Stomach (tissue), 4 donors: ENCODE results near the gene LZTS2.

Source experiments
- POLR2A ChIP-seq, 4 donors: fragments of 450-650 bp; IDR thresholded peaks; one replicate each; pipeline ENCODE4 v1.6.1; 2016; ENCODE audit warnings: antibody characterized with exemption in 4 of 4, control low read depth in 2 of 4, mild to moderate bottlenecking in 1 of 4, moderate library complexity in 1 of 4
- POLR2AphosphoS5 ChIP-seq, 3 donors: sonication (generic); formaldehyde crosslinking; IDR thresholded peaks; one replicate each; pipeline ENCODE4 v1.6.1; 2016; ENCODE audit warnings: antibody characterized with exemption in 3 of 3
- TF ChIP-seq, protein P1 (sequence below), 7 experiments: fragments of 450-650 bp in 4 of 7; fragments of 200-600 bp in 3 of 7; sonication (generic) in 3 of 7; IDR thresholded peaks; one replicate each; pipeline ENCODE4 v1.5.1; 2016 to 2019; ENCODE audit warnings: antibody characterized with exemption in 7 of 7, control low read depth in 2 of 7, mild to moderate bottlenecking in 1 of 7

DNA sequence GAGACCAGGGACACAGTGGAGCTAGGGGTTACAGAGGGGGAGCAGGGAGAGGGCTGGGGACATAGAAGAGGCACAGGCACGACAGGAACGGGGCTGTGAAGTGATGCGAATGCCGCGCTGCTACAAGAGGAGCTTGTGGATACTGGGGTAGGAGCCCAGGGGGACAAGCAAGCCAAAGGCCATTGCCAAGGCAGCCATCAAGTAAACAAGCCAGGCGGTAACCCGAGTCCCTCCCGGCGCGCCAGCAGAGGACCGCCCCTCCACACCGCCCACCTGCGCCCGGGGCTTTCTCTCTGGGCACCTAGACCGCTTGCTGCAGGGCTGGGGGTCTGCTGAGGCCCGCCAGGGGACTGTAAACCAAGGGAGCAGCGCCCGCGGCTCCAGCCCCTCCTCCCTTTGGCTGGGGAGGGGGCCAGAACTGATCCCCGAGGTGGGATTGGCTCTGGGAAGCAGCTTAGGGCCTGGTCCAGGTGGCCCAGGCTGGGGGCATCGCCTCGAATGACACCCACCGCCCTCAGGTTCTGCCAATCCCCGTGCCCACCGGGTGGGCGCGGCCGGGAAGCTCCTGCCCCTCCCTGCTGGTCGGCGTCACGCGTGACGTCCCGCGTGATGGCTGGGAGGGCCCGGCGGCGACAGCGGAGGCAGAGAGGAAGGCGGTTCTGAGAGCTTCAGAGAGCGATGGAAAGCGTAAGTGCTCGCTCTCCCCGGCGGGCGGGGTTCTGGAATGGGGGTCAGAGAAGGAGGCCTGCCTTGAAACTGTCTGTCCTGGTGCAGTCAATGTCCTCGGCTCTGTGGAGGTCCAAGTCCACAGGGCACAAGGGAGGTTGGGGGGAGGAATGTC is 32.4 kb downstream of the LZTS2 start:
- TF ChIP-seq POLR2A (IDR thresholded peaks at IDR 0.05) (no peak), POLR2AphosphoS5 (IDR thresholded peaks at IDR 0.05) (peak in 1 of 3 donors; percentile 21)
- TF ChIP-seq, protein P1, sequence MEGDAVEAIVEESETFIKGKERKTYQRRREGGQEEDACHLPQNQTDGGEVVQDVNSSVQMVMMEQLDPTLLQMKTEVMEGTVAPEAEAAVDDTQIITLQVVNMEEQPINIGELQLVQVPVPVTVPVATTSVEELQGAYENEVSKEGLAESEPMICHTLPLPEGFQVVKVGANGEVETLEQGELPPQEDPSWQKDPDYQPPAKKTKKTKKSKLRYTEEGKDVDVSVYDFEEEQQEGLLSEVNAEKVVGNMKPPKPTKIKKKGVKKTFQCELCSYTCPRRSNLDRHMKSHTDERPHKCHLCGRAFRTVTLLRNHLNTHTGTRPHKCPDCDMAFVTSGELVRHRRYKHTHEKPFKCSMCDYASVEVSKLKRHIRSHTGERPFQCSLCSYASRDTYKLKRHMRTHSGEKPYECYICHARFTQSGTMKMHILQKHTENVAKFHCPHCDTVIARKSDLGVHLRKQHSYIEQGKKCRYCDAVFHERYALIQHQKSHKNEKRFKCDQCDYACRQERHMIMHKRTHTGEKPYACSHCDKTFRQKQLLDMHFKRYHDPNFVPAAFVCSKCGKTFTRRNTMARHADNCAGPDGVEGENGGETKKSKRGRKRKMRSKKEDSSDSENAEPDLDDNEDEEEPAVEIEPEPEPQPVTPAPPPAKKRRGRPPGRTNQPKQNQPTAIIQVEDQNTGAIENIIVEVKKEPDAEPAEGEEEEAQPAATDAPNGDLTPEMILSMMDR (IDR thresholded peaks at IDR 0.05), result no peak
